AG08395 (cell line): ENCODE data around the gene UNC50.
"Not testable (repeated sequence)": the region's sequence is repeated elsewhere in the genome, so short reads cannot be mapped to it uniquely, and the experiment has no call there.

ENCODE experiments used
- DNase-seq: peaks from one replicate; pipeline ENCODE4 v3.0.0; 2012; ENCODE audit warnings: mixed read lengths, low spot score

Gene UNC50

GRCh38 chr2:98576666-98577312 lies 31.6 kb upstream of the UNC50 start:
- no peak for DNase-seq

- no peak for DNase-seq
Measured at GRCh38 chr2:98577313-98577712, 31.1 kb upstream of the UNC50 start.

- DNase-seq: no peak
Measured at GRCh38 chr2:98578231-98578630, 30.2 kb upstream of the UNC50 start.

GRCh38 chr2:98579926-98580325 lies 28.5 kb upstream of the UNC50 start:
- DNase-seq: no peak

- DNase-seq: no peak
Measured at GRCh38 chr2:98580656-98581284, 27.6 kb upstream of the UNC50 start.

- DNase-seq: no peak
Measured at GRCh38 chr2:98582523-98582922, 25.9 kb upstream of the UNC50 start.

- DNase-seq: no peak
Measured at GRCh38 chr2:98583276-98583675, 25.1 kb upstream of the UNC50 start.

GRCh38 chr2:98583816-98584618 lies 24.4 kb upstream of the UNC50 start:
- no peak for DNase-seq

- no peak for DNase-seq
Measured at GRCh38 chr2:98585386-98585785, 23.0 kb upstream of the UNC50 start.

- DNase-seq: no peak
Measured at GRCh38 chr2:98586551-98587140, 21.7 kb upstream of the UNC50 start.

- no peak for DNase-seq
Measured at GRCh38 chr2:98588880-98589431, 19.4 kb upstream of the UNC50 start.

- DNase-seq: no peak
Measured at GRCh38 chr2:98589489-98589888, 18.9 kb upstream of the UNC50 start.

- DNase-seq: no peak
Measured at GRCh38 chr2:98592565-98592964, 15.8 kb upstream of the UNC50 start.

- DNase-seq: not testable (repeated sequence)
Measured at GRCh38 chr2:98594665-98595064, 13.7 kb upstream of the UNC50 start.

GRCh38 chr2:98598781-98599428 lies 9.5 kb upstream of the UNC50 start:
- peak; percentile 36 for DNase-seq

GRCh38 chr2:98601532-98602132 lies 6.8 kb upstream of the UNC50 start:
- DNase-seq: peak; percentile 49

GRCh38 chr2:98604547-98604946 lies 3.8 kb upstream of the UNC50 start:
- no peak for DNase-seq

- DNase-seq: no peak
Measured at GRCh38 chr2:98605076-98605475, 3.3 kb upstream of the UNC50 start.

GRCh38 chr2:98606431-98606830 lies 2.0 kb upstream of the UNC50 start:
- no peak for DNase-seq

- DNase-seq: no peak
Measured at GRCh38 chr2:98607104-98607503, 1.3 kb upstream of the UNC50 start.

- no peak for DNase-seq
Measured at GRCh38 chr2:98607741-98608115, 661 bp upstream of the UNC50 start.
